GM21723 (cell line): ENCODE results near the gene BAHCC1.
A peak's percentile ranks its signal among the peaks of the same experiment; 100 is the strongest.

ENCODE experiments used
- ATAC-seq: cut with Tn5 transposase; IDR thresholded peaks from one replicate; pipeline ENCODE4 v1.9.1; 2021; ENCODE audit warnings: mild to moderate bottlenecking, moderate library complexity; ENCODE audit not compliant: unreplicated experiment

BAHCC1 gene

GRCh38 chr17:81511804-81512561 lies 116.7 kb downstream of the BAHCC1 start:
- no peak for ATAC-seq

GRCh38 chr17:81512562-81513371 lies 117.5 kb downstream of the BAHCC1 start, which contains the start of gene ACTG1:
Gene ACTG1 (minus strand): TSS chr17:81512799. CDS start chr17:81512354, 445 bp downstream.
- ATAC-seq: no peak

GRCh38 chr17:81513372-81513752 lies 118.1 kb downstream of the BAHCC1 start:
- ATAC-seq: no peak

- ATAC-seq: no peak
Measured at GRCh38 chr17:81513753-81514488, 118.7 kb downstream of the BAHCC1 start.

GRCh38 chr17:81514489-81514738 lies 119.2 kb downstream of the BAHCC1 start:
- no peak for ATAC-seq

- ATAC-seq: peak; percentile 21
Measured at GRCh38 chr17:81514739-81515529, 119.7 kb downstream of the BAHCC1 start.

GRCh38 chr17:81515530-81516041 lies 120.3 kb downstream of the BAHCC1 start:
- no peak for ATAC-seq
